SK-N-SH (cell line): ENCODE data around the gene SIGMAR1. TPM values are rescaled to one million over a fixed set of nuclear protein-coding genes. Genes with fewer than 3 reads are reported as not detected.
A peak's percentile ranks its signal among the peaks of the same experiment; 100 is the strongest.

Experiments used
- CTCF ChIA-PET: fragments of 300-600, 350-600 bp; formaldehyde crosslinking; extraction: SDS; loops from one replicate; lab custom pipeline; 2021; lab: Yijun Ruan, JAX
- POLR2A ChIA-PET: fragments of 350-600 bp; sonication (Branson Sonifier 250); formaldehyde crosslinking; extraction: SDS; loops from one replicate; lab custom pipeline; 2020; ENCODE audit warnings: antibody characterized with exemption, inconsistent platforms; lab: Yijun Ruan, JAX
- DNase-seq: peaks from one replicate; pipeline ENCODE4 v3.0.0; 2012
- H2AFZ ChIP-seq: fragments of 200-600 bp; sonication (generic); 2 replicates; pipeline ENCODE4 v1.8.1; 2016; ENCODE audit warnings: antibody characterized with exemption, mild to moderate bottlenecking, low read depth
- H3F3A ChIP-seq: fragments of 200-600 bp; sonication (generic); replicated peaks from 2 replicates; pipeline ENCODE3; 2016; ENCODE audit warnings: antibody characterized with exemption, mild to moderate bottlenecking; ENCODE audit not compliant: insufficient read depth
- H3K27ac ChIP-seq, 2 experiments: fragments of 200-500 bp in 1 of 2; fragments of 200-600 bp in 1 of 2; sonication (Bioruptor generic) in 1 of 2; sonication (generic), shearing (Covaris generic) in 1 of 2; 2 replicates each; pipeline versions ENCODE4 v1.5.1 to v1.6.1; 2014 to 2016; ENCODE audit warnings: low read depth in 2 of 2, inconsistent platforms in 1 of 2, low read length in 1 of 2, mild to moderate bottlenecking in 1 of 2, mixed read lengths in 1 of 2
- H3K27me3 ChIP-seq: fragments of 200-600 bp; sonication (generic), shearing (Covaris generic); 2 replicates; pipeline ENCODE4 v1.6.1; 2016; ENCODE audit warnings: mixed run types; ENCODE audit not compliant: insufficient read depth
- H3K36me3 ChIP-seq, 2 experiments: fragments of 200-500 bp in 1 of 2; fragments of 200-600 bp in 1 of 2; sonication (Bioruptor generic) in 1 of 2; sonication (generic) in 1 of 2; replicated peaks in 1 of 2; 2 replicates each; pipeline versions ENCODE3 to v1.5.1; 2014 to 2016; ENCODE audit warnings: low read length in 1 of 2, mild to moderate bottlenecking in 1 of 2; ENCODE audit not compliant: insufficient read depth in 2 of 2, control insufficient read depth in 1 of 2
- H3K4me1 ChIP-seq, 2 experiments: fragments of 200-500 bp in 1 of 2; fragments of 200-600 bp in 1 of 2; sonication (Bioruptor generic) in 1 of 2; sonication (generic), shearing (Covaris generic) in 1 of 2; 2 replicates each; pipeline versions ENCODE4 v1.5.1 to v1.6.1; 2014 to 2016; ENCODE audit warnings: low read depth in 1 of 2, low read length in 1 of 2, mixed run types in 1 of 2; ENCODE audit not compliant: insufficient read depth in 2 of 2, control insufficient read depth in 1 of 2
- H3K4me2 ChIP-seq: fragments of 200-600 bp; sonication (generic), shearing (Covaris generic); 2 replicates; pipeline ENCODE4 v1.6.1; 2017; ENCODE audit warnings: mixed run types
- H3K4me3 ChIP-seq, 2 experiments: fragments of 200-500 bp in 1 of 2; fragments of 200-600 bp in 1 of 2; sonication (Bioruptor generic) in 1 of 2; sonication (generic), shearing (Covaris generic) in 1 of 2; 2 replicates each; pipeline versions ENCODE4 v1.5.1 to v1.8.1; 2014 to 2016; ENCODE audit warnings: low read depth in 2 of 2, inconsistent platforms in 1 of 2, low read length in 1 of 2, mild to moderate bottlenecking in 1 of 2, mixed read lengths in 1 of 2, moderate library complexity in 1 of 2
- H3K79me2 ChIP-seq: fragments of 200-600 bp; sonication (generic); 2 replicates; pipeline ENCODE4 v1.8.1; 2017; ENCODE audit warnings: mild to moderate bottlenecking; ENCODE audit not compliant: insufficient read depth
- H3K9ac ChIP-seq: fragments of 200-600 bp; sonication (generic); 2 replicates; pipeline ENCODE4 v1.6.1; 2017; ENCODE audit warnings: mixed run types
- H3K9me2 ChIP-seq: fragments of 200-600 bp; sonication (generic); 2 replicates; pipeline ENCODE4 v1.6.1; 2017; ENCODE audit warnings: mixed run types
- H3K9me3 ChIP-seq: fragments of 200-600 bp; sonication (generic); 2 replicates; pipeline ENCODE4 v1.6.1; 2017; ENCODE audit warnings: mixed run types, mild to moderate bottlenecking, moderate library complexity
- H4K20me1 ChIP-seq: fragments of 200-600 bp; sonication (generic); 2 replicates; pipeline ENCODE4 v1.6.1; 2017; ENCODE audit warnings: mild to moderate bottlenecking, mixed run types; ENCODE audit not compliant: insufficient read depth
- CHD2 ChIP-seq: fragments of 150-350 bp; IDR thresholded peaks from 2 replicates; pipeline ENCODE4 v1.6.1; 2018; ENCODE audit warnings: low read length; ENCODE audit not compliant: partially characterized antibody
- ELF1 ChIP-seq: IDR thresholded peaks from 2 replicates; pipeline ENCODE4 v1.4.0; 2012
- FOSL2 ChIP-seq: IDR thresholded peaks from 2 replicates; pipeline ENCODE4 v1.4.0; 2012; ENCODE audit warnings: low read depth, mild to moderate bottlenecking, moderate library complexity, borderline replicate concordance
- FOXJ3 ChIP-seq: sonication (generic); formaldehyde crosslinking; IDR thresholded peaks from 2 replicates; pipeline ENCODE4 v1.5.1; 2020; ENCODE audit warnings: mild to moderate bottlenecking, missing genetic modification reagents
- FOXM1 ChIP-seq: IDR thresholded peaks from 2 replicates; pipeline ENCODE4 v1.4.0; 2012; ENCODE audit warnings: low read depth, mild to moderate bottlenecking
- GABPA ChIP-seq: IDR thresholded peaks from 2 replicates; pipeline ENCODE4 v1.4.0; 2012; ENCODE audit warnings: low read depth, mild to moderate bottlenecking
- JUND ChIP-seq: IDR thresholded peaks from 2 replicates; pipeline ENCODE4 v1.4.0; 2012
- MEF2A ChIP-seq: IDR thresholded peaks from 2 replicates; pipeline ENCODE4 v1.4.0; 2012; ENCODE audit warnings: low read depth, borderline replicate concordance
- MXI1 ChIP-seq: IDR thresholded peaks from 2 replicates; pipeline ENCODE4 v1.6.1; 2012; ENCODE audit warnings: mild to moderate bottlenecking, low read depth, low read length, improper control_type of control experiment
- NFIC ChIP-seq: IDR thresholded peaks from 2 replicates; pipeline ENCODE4 v1.4.0; 2012; ENCODE audit warnings: borderline replicate concordance
- NRF1 ChIP-seq: IDR thresholded peaks from 2 replicates; pipeline ENCODE4 v1.6.1; 2012; ENCODE audit warnings: low read depth, mild to moderate bottlenecking, low read length
- PBX3 ChIP-seq: IDR thresholded peaks from 2 replicates; pipeline ENCODE4; 2012
- POLR2AphosphoS5 ChIP-seq: IDR thresholded peaks from 2 replicates; pipeline ENCODE4 v1.6.1; 2012; ENCODE audit warnings: low read depth, low read length
- RAD21 ChIP-seq: IDR thresholded peaks from 2 replicates; pipeline ENCODE4 v1.6.1; 2012; ENCODE audit warnings: mild to moderate bottlenecking, low read length
- RCOR1 ChIP-seq: fragments of 150-350 bp; IDR thresholded peaks from 2 replicates; pipeline ENCODE4 v1.6.1; 2017; ENCODE audit warnings: antibody characterized with exemption, low read length
- REST ChIP-seq: IDR thresholded peaks from 2 replicates; pipeline ENCODE4 v1.6.1; 2012; ENCODE audit warnings: mild to moderate bottlenecking, low read depth, low read length, moderate library complexity
- RXRA ChIP-seq: IDR thresholded peaks from 2 replicates; pipeline ENCODE4 v1.4.0; 2012; ENCODE audit warnings: low read depth, mild to moderate bottlenecking, borderline replicate concordance
- SIN3A ChIP-seq: IDR thresholded peaks from 2 replicates; pipeline ENCODE4 v1.6.1; 2012; ENCODE audit warnings: low read depth, mild to moderate bottlenecking, low read length, moderate library complexity, borderline replicate concordance
- TAF1 ChIP-seq: IDR thresholded peaks from 2 replicates; pipeline ENCODE4 v1.6.1; 2012; ENCODE audit warnings: low read depth, mild to moderate bottlenecking, low read length, moderate library complexity, borderline replicate concordance
- TCF12 ChIP-seq: IDR thresholded peaks from 2 replicates; pipeline ENCODE4 v1.4.0; 2012
- USF1 ChIP-seq: IDR thresholded peaks from 2 replicates; pipeline ENCODE4 v1.4.0; 2012; ENCODE audit warnings: low read depth, borderline replicate concordance
- USF2 ChIP-seq: fragments of 150-350 bp; IDR thresholded peaks from 2 replicates; pipeline ENCODE4 v1.6.1; 2017; ENCODE audit warnings: antibody characterized with exemption, low read length, low read depth, borderline replicate concordance
- YY1 ChIP-seq: IDR thresholded peaks from 2 replicates; pipeline ENCODE4 v1.4.0; 2012; ENCODE audit warnings: low read depth, mild to moderate bottlenecking
- WGBS: methylation state at CpG from one replicate; pipeline ENCODE4 v1.1.6; 2017; ENCODE audit warnings: low lambda C conversion rate; 5-methylcytosine and 5-hydroxymethylcytosine counted together
- polyA plus RNA-seq, 3 experiments: library from polyadenylated mRNA; depleted of rRNA; stranded (reverse); fragments of >200 nt; gene quantifications; 2 replicates each; pipeline ENCODE4 v1.2.3, GENCODE V29; 2012
- TF ChIP-seq, protein P1 (sequence below): fragments of 150-350 bp; IDR thresholded peaks from 2 replicates; pipeline ENCODE4 v1.6.1; 2016; ENCODE audit warnings: mild to moderate bottlenecking, low read depth, low read length

Gene SIGMAR1
- polyA plus RNA-seq, 1 of the 3 experiments (the other 2 are of a cell fraction) = 79.0 TPM

- POLR2A ChIA-PET = interaction anchor here (0.6 to 1.6 kb wide), 2 partner anchors 10 to 17 kb away, joined by 3 to 10 read pairs; partner anchors contain the start of gene SIGMAR1
- H3K9me2 ChIP-seq = no peaks in the 10 kb centered on the region
- H3K36me3 ChIP-seq = peaks cover 23% of the 10 kb centered on the region in 2 experiments
- H4K20me1 ChIP-seq = no peaks in the 10 kb centered on the region
- 8% methylated on average over 18 of the region's 43 CpGs for WGBS
- H3K79me2 ChIP-seq = peaks cover 14% of the 10 kb centered on the region
- DNase-seq = peak; percentile 97
- H3K9me3 ChIP-seq = no peaks in the 10 kb centered on the region
- H3K27me3 ChIP-seq = no peaks in the 10 kb centered on the region
- H3K4me2 ChIP-seq = peak within 1 kb of the TSS; percentile 90
- H2AFZ ChIP-seq = peak within 1 kb of the TSS; percentile 95
- H3K9ac ChIP-seq = peak within 1 kb of the TSS; percentile 81
- peak within 1 kb of the TSS; percentile 94 to 96 for H3K4me3 ChIP-seq
- CTCF ChIA-PET = interaction anchor here (0.9 to 2.6 kb wide), 8 partner anchors 14 to 216 kb away, joined by 3 to 35 read pairs (median 10); no protein-coding TSS in a partner anchor
- peak within 1 kb of the TSS in 1 of 2 experiments; percentile 13; a peak in 2 of 4 replicates for H3K27ac ChIP-seq
- H3K4me1 ChIP-seq = peaks cover 5 to 22% of the 10 kb centered on the region in 2 experiments; a peak in 2 of 4 replicates
- no peaks in the 10 kb centered on the region for H3F3A ChIP-seq
- peak; percentile 68 for TF ChIP-seq CHD2
- TF ChIP-seq POLR2AphosphoS5 = peak; percentile 56; the same call in 1 of the 2 replicates
- no peak for TF ChIP-seq MEF2A
- TF ChIP-seq FOSL2 = no peak
- TF ChIP-seq, protein P1, sequence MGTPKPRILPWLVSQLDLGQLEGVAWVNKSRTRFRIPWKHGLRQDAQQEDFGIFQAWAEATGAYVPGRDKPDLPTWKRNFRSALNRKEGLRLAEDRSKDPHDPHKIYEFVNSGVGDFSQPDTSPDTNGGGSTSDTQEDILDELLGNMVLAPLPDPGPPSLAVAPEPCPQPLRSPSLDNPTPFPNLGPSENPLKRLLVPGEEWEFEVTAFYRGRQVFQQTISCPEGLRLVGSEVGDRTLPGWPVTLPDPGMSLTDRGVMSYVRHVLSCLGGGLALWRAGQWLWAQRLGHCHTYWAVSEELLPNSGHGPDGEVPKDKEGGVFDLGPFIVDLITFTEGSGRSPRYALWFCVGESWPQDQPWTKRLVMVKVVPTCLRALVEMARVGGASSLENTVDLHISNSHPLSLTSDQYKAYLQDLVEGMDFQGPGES = no peak
- peak; percentile 77; the same call in 1 of the 2 replicates for TF ChIP-seq YY1
- TF ChIP-seq RAD21 = no peak
- no peak for TF ChIP-seq NRF1
- TF ChIP-seq MXI1 = peak; percentile 82; the same call in 1 of the 2 replicates
- TF ChIP-seq REST = no peak
- TF ChIP-seq USF2 = no peak
- no peak for TF ChIP-seq NFIC
- TF ChIP-seq FOXM1 = no peak
- TF ChIP-seq TCF12 = no peak
- TF ChIP-seq RXRA = no peak
- no peak for TF ChIP-seq SIN3A
- TF ChIP-seq ELF1 = peak; percentile 64; the same call in 1 of the 2 replicates
- TF ChIP-seq PBX3 = peak; percentile 76
- TF ChIP-seq RCOR1 = no peak
- no peak for TF ChIP-seq JUND
- peak; percentile 61; the same call in 1 of the 2 replicates for TF ChIP-seq TAF1
- TF ChIP-seq GABPA = peak; percentile 95
- no peak for TF ChIP-seq FOXJ3 (CRISPR knock-in tag)
- TF ChIP-seq USF1 = no peak
Measured at GRCh38 chr9:34620061-34620994, 17.3 kb downstream of the SIGMAR1 start, which contains the start of gene DCTN3. Gene DCTN3, minus strand, starts transcription at chr9:34620495. Its CDS starts 31 bp downstream, at chr9:34620464.
